Fibroblast of lung (primary cell): Measurements from ENCODE around the gene PRDX5. TPM values are rescaled to one million over a fixed set of nuclear protein-coding genes. Genes with fewer than 3 reads are reported as not detected.

Experiments used
- DNase-seq, 2 donors: peaks; one replicate each; pipeline versions ENCODE4 v3.0.0 to v3.0.0-alpha.2; 2010; ENCODE audit warnings: low read depth in 2 of 2
- H2AFZ ChIP-seq: 2 replicates; pipeline ENCODE4 v1.5.1; 2012; ENCODE audit warnings: low read length, control low read depth, inconsistent platforms
- H3K27ac ChIP-seq: 2 replicates; pipeline ENCODE4 v1.5.1; 2011; ENCODE audit warnings: low read length, control low read depth; ENCODE audit not compliant: insufficient read depth
- H3K27me3 ChIP-seq: 2 replicates; pipeline ENCODE4 v1.5.1; 2011; ENCODE audit warnings: mild to moderate bottlenecking, low read length; ENCODE audit not compliant: control insufficient read depth, insufficient read depth
- H3K36me3 ChIP-seq: 2 replicates; pipeline ENCODE4 v1.5.1; 2011; ENCODE audit warnings: low read length; ENCODE audit not compliant: control insufficient read depth, insufficient read depth
- H3K4me1 ChIP-seq: 2 replicates; pipeline ENCODE4 v1.5.1; 2011; ENCODE audit warnings: low read length; ENCODE audit not compliant: control insufficient read depth, insufficient read depth; ENCODE audit errors: extremely low read depth
- H3K4me2 ChIP-seq: 2 replicates; pipeline ENCODE4 v1.5.1; 2011; ENCODE audit warnings: low read length, control low read depth; ENCODE audit not compliant: insufficient read depth; ENCODE audit errors: extremely low read depth
- H3K4me3 ChIP-seq, 4 experiments: fragments of 200-600 bp in 1 of 4; sonication (generic) in 1 of 4; replicated peaks in 1 of 4; 2 replicates each; pipeline ENCODE4 v1.5.1; 2011 to 2016; ENCODE audit warnings: low read length in 4 of 4, low read depth in 3 of 4, mild to moderate bottlenecking in 3 of 4, control low read depth in 2 of 4, inconsistent platforms in 1 of 4, mixed read lengths in 1 of 4; ENCODE audit not compliant: insufficient read depth in 1 of 4; ENCODE audit errors: control extremely low read depth in 1 of 4
- H3K79me2 ChIP-seq: 2 replicates; pipeline ENCODE4 v1.5.1; 2012; ENCODE audit warnings: mild to moderate bottlenecking, low read length, inconsistent platforms; ENCODE audit not compliant: control insufficient read depth, insufficient read depth
- H3K9ac ChIP-seq: 2 replicates; pipeline ENCODE4 v1.5.1; 2011; ENCODE audit warnings: mild to moderate bottlenecking, low read length, control low read depth; ENCODE audit not compliant: insufficient read depth
- H3K9me3 ChIP-seq: 2 replicates; pipeline ENCODE4 v1.5.1; 2012; ENCODE audit warnings: low read depth, low read length; ENCODE audit not compliant: control insufficient read depth, insufficient read depth
- H4K20me1 ChIP-seq: 2 replicates; pipeline ENCODE4 v1.5.1; 2011; ENCODE audit warnings: low read length; ENCODE audit not compliant: control insufficient read depth, insufficient read depth; ENCODE audit errors: extremely low read depth
- EZH2 ChIP-seq: IDR thresholded peaks from 2 replicates; pipeline ENCODE4 v1.5.1; 2012; ENCODE audit warnings: low read length, control low read depth, mild to moderate bottlenecking; ENCODE audit errors: missing control alignments
- polyA plus RNA-seq, 2 donors: library from polyadenylated mRNA; depleted of rRNA in 1 of 2; stranded (reverse) in 1 of 2; unstranded in 1 of 2; fragments of >200 nt; gene quantifications; 2 replicates each; pipeline ENCODE4 v1.2.1, GENCODE V29; 2011 to 2012; ENCODE audit warnings: missing spikeins in 1 of 2
- total RNA-seq: library from RNA; depleted of rRNA; stranded (reverse); fragments of >200 nt; gene quantifications from 2 replicates; pipeline ENCODE4 v1.2.1, GENCODE V29; 2014
- TF ChIP-seq, protein P1 (sequence below), 2 donors: IDR thresholded peaks in 1 of 2; conservative IDR thresholded peaks in 1 of 2; 1 replicate in 1 of 2; 2 replicates in 1 of 2; pipeline ENCODE4 v1.5.1; 2011 to 2012; ENCODE audit warnings: low read length in 2 of 2, control low read depth in 1 of 2, inconsistent platforms in 1 of 2, low read depth in 1 of 2, mild to moderate bottlenecking in 1 of 2

Gene PRDX5
- total and polyA plus RNA-seq, 2 donors (not counting 1 experiment from before 2014, with no cell fraction given): 319 to 431 TPM

DNA sequence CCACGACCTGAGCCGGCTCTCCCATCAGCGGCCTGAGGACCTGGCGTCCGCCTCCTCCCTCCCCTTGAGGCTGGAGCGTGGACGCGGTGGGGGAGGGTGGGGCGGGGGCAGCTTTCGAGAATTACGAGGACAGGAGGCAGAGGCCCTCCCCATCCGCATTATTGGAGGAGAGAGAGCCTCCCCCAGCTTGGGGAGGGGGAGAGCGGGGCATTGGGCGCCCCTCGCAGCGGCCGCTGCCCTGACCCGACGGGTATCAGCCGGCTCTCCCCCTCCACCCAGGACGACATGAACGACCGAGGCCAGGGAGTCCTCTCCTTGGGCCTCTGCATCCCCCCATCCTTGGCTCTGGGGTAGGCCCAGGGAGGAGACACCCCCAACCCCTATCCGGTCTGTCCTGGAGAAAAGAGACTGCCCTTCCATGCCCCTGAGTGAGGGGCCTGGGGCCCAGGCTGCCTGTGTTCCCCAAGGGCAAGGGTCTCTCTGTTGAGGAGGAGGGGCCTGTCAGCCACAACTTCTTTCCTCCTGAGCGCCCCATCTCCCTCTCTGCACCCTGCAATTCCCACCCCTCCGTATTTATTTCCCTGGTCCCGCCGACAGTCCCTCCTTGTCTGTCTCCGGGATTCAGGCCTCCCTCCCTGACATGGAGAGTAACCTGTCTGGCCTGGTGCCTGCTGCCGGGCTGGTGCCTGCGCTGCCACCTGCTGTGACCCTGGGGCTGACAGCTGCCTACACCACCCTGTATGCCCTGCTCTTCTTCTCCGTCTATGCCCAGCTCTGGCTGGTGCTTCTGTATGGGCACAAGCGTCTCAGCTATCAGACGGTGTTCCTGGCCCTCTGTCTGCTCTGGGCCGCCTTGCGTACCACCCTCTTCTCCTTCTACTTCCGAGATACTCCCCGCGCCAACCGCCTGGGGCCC lies 31.8 kb upstream of the PRDX5 start:
- Histone ChIP-seq H3K27ac (peak overlapping the region; percentile 85), H3K27me3 (peaks cover 7% of the 10 kb centered on the region), H3K36me3 (peaks cover 3% of the 10 kb centered on the region), H2AFZ (peak overlapping the region; percentile 34), H3K4me3 (peak overlapping the region; percentile 49 to 85 (median 68)), H3K9me3 (no peaks in the 10 kb centered on the region), H3K79me2 (peaks cover 4% of the 10 kb centered on the region), H3K4me1 (peaks cover 7% of the 10 kb centered on the region), H3K9ac (peak overlapping the region; percentile 85), H4K20me1 (no peaks in the 10 kb centered on the region), H3K4me2 (peak overlapping the region; percentile 86)
- DNase-seq: no peak
- TF ChIP-seq EZH2: no peak
- TF ChIP-seq, protein P1, sequence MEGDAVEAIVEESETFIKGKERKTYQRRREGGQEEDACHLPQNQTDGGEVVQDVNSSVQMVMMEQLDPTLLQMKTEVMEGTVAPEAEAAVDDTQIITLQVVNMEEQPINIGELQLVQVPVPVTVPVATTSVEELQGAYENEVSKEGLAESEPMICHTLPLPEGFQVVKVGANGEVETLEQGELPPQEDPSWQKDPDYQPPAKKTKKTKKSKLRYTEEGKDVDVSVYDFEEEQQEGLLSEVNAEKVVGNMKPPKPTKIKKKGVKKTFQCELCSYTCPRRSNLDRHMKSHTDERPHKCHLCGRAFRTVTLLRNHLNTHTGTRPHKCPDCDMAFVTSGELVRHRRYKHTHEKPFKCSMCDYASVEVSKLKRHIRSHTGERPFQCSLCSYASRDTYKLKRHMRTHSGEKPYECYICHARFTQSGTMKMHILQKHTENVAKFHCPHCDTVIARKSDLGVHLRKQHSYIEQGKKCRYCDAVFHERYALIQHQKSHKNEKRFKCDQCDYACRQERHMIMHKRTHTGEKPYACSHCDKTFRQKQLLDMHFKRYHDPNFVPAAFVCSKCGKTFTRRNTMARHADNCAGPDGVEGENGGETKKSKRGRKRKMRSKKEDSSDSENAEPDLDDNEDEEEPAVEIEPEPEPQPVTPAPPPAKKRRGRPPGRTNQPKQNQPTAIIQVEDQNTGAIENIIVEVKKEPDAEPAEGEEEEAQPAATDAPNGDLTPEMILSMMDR (conservative IDR thresholded peaks at IDR 0.05 in 1 of 2, IDR thresholded peaks at IDR 0.05 in 1 of 2; ENCODE audit: low read depth in 1 of 2, low read length in 2 of 2): no peak

DNA sequence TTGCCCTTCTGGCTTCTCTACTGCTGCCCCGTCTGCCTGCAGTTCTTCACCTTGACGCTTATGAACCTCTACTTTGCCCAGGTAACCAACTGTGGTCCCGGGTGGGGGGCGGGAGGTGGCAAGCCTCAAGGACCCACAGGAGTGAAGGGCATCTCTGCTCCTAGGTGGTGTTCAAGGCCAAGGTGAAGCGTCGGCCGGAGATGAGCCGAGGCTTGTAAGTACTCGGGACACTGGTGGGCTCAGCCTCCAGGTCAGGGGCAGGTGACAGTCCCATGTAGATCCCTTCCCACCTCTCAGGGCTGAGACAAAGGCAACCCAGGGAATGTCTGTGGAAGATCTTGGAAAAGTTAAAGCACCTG lies 31.1 kb upstream of the PRDX5 start:
- peaks cover 4% of the 10 kb centered on the region for H3K79me2 ChIP-seq
- H4K20me1 ChIP-seq: no peaks in the 10 kb centered on the region
- no peak overlapping the region for H3K4me2 ChIP-seq
- peaks cover 7% of the 10 kb centered on the region for H3K4me1 ChIP-seq
- no peaks in the 10 kb centered on the region for H3K9me3 ChIP-seq
- H3K27me3 ChIP-seq: peaks cover 9% of the 10 kb centered on the region
- no peak overlapping the region for H2AFZ ChIP-seq
- TF ChIP-seq EZH2: no peak
- TF ChIP-seq, protein P1 (conservative IDR thresholded peaks at IDR 0.05 in 1 of 2, IDR thresholded peaks at IDR 0.05 in 1 of 2; ENCODE audit: low read depth in 1 of 2, low read length in 2 of 2): no peak
- H3K27ac ChIP-seq: no peak overlapping the region
- no peak overlapping the region for H3K9ac ChIP-seq
- no peak for DNase-seq
- peaks cover 3% of the 10 kb centered on the region for H3K36me3 ChIP-seq
- H3K4me3 ChIP-seq: no peak overlapping the region

DNA sequence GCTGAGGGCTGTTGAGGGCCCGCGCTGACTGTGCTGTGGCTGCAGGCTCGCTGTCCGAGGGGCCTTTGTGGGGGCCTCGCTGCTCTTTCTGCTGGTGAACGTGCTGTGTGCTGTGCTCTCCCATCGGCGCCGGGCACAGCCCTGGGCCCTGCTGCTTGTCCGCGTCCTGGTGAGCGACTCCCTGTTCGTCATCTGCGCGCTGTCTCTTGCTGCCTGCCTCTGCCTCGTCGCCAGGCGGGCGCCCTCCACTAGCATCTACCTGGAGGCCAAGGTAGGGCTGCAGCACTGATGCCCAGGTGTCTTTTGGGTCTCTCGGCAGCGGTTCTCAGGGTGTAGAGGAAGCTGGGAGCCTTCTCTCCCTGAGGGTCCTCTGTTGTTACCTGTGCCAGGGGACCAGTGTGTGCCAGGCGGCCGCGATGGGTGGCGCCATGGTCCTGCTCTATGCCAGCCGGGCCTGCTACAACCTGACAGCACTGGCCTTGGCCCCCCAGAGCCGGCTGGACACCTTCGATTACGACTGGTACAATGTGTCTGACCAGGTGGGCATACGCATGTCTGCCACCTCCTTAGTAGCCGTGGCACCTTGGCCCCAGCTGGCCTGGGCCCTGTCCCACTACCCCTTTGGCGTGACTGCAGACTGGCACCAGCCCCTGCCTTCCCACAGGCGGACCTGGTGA lies 30.1 kb upstream of the PRDX5 start:
- H3K27me3 ChIP-seq: peaks cover 19% of the 10 kb centered on the region
- no peaks in the 10 kb centered on the region for H3K36me3 ChIP-seq
- H3K27ac ChIP-seq: no peak overlapping the region
- H3K9ac ChIP-seq: no peak overlapping the region
- H3K4me3 ChIP-seq: no peak overlapping the region
- TF ChIP-seq EZH2: no peak
- TF ChIP-seq, protein P1 (conservative IDR thresholded peaks at IDR 0.05 in 1 of 2, IDR thresholded peaks at IDR 0.05 in 1 of 2; ENCODE audit: low read depth in 1 of 2, low read length in 2 of 2): no peak
- H2AFZ ChIP-seq: no peak overlapping the region
- peaks cover 7% of the 10 kb centered on the region for H3K4me1 ChIP-seq
- H3K79me2 ChIP-seq: peaks cover 4% of the 10 kb centered on the region
- no peaks in the 10 kb centered on the region for H3K9me3 ChIP-seq
- no peak for DNase-seq
- H4K20me1 ChIP-seq: no peaks in the 10 kb centered on the region
- H3K4me2 ChIP-seq: no peak overlapping the region
